ENCODE measurements around the gene ASAP2.

The ASAP2 gene

GRCh38 chr2:9430316-9431293 is 224.0 kb downstream of the ASAP2 start:
- no peak for DNase-seq (ENCODE audit: low read depth)

GRCh38 chr2:9434489-9434888 is 227.9 kb downstream of the ASAP2 start:
- DNase-seq (ENCODE audit: low read depth): no peak

DNA sequence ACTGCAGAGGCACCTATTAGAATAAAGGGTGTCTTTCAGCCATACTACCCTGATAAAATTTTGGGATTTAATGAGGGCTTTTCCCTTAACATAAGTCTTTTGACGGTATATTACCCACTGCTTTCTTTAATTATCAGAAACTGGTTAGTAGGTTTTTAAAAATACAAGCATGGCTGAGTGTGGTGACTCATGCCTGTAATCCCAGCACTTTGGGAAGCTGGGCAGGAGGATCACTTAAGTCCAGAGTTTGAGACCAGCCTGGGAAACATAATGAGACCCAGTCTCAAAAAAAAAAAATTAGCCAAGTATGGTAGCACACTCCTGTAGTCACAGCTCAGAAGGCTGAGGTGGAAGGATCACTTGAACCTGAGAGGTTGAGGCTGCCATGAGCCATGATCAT is 232.9 kb downstream of the ASAP2 start:
- DNase-seq (ENCODE audit: low read depth): no peak

DNA sequence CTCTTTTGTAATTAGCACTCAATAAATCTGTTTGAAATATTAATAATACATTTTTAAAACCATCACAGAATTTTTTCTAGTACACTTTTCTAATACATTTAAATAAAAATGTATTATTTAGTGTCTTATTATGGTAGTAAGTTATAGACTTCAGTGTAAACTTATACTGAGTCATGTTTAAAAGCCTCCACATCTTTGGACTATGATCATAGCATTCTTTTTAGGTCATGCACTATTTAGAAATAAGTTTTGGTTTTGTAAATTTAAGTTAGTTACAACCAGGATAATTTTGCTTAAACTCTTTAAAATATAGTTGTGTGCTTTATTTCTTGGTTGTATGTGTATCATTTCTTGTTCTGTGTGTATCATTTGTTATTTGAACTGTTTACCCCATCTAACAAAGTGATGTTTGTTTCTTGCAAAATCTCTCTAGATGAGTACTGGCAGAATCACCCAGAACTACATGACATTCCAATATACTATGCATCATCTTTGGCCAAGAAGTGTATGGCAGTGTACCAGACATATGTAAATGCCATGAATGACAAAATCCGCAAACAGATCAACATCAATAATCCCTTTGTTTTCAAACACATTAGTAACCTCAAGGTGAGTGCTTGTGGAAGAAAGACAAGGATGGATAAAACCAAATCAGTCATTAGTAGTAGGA is 233.6 kb downstream of the ASAP2 start:
- no peak for DNase-seq (ENCODE audit: low read depth)

DNA sequence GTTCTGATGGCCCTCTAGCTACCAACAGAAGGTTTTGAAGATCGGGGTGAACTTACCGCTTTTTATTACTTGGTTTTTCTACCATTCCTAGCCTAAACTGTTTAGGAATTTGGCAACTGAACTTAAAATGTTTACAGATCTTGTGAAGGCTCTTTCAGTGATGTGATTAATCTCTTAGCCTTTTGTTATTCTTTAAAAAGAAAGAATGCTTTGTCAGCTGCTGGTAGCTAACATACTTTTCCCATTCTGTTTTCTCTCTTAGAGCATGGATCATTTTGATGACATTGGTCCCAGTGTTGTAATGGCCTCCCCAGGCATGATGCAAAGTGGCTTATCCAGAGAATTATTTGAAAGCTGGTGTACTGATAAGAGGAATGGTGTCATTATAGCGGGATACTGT is 234.9 kb downstream of the ASAP2 start:
- DNase-seq (ENCODE audit: low read depth): no peak

- DNase-seq (ENCODE audit: low read depth): no peak
Measured at GRCh38 chr2:9443526-9443925, 236.9 kb downstream of the ASAP2 start.

DNA sequence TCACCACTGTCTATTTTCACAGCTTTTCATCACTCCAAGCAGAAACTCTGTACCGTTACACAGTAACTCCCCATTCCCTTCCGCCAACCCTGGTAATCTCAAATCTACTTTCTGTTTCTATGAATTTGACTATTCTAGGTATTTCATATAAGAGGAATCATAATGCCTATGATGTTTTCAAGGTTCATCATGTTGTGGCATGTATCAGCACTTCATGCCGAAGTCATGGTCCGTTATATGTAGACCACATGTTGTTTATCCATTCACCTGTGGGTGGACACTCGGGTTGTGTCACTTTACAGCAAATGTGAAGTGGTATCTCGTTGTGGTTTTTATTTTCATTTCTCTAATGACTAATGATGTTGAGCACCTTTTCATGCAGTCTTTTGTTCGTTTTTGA is 238.5 kb downstream of the ASAP2 start:
- no peak for DNase-seq (ENCODE audit: low read depth)

GRCh38 chr2:9451231-9451630 is 244.6 kb downstream of the ASAP2 start:
- no peak for DNase-seq (ENCODE audit: low read depth)
